T-helper 9 cell (primary cell): Measurements from ENCODE around the gene DRICH1.
"Not testable (repeated sequence)": the region's sequence is repeated elsewhere in the genome, so short reads cannot be mapped to it uniquely, and the experiment has no call there.

Experiments used
- DNase-seq: peaks from one replicate; pipeline ENCODE4 v3.0.0-alpha.2; 2020

Gene DRICH1

GRCh38 chr22:23646526-23646925 lies 14.4 kb upstream of the DRICH1 start:
- DNase-seq, result not testable (repeated sequence)

GRCh38 chr22:23640206-23640605 lies 8.1 kb upstream of the DRICH1 start:
- not testable (repeated sequence) for DNase-seq

- DNase-seq, result no peak
Observed at GRCh38 chr22:23639661-23640060, 7.5 kb upstream of the DRICH1 start.

GRCh38 chr22:23638611-23639010 lies 6.5 kb upstream of the DRICH1 start:
- no peak for DNase-seq

GRCh38 chr22:23635291-23635690 lies 3.2 kb upstream of the DRICH1 start:
- not testable (repeated sequence) for DNase-seq

GRCh38 chr22:23628056-23628743 lies 3.9 kb downstream of the DRICH1 start:
- not testable (repeated sequence) for DNase-seq

GRCh38 chr22:23627401-23628055 lies 4.6 kb downstream of the DRICH1 start:
- DNase-seq, result peak; percentile 42

- no peak for DNase-seq
Observed at GRCh38 chr22:23626286-23626975, 5.7 kb downstream of the DRICH1 start.

GRCh38 chr22:23622634-23623033 lies 9.5 kb downstream of the DRICH1 start:
- no peak for DNase-seq

- not testable (repeated sequence) for DNase-seq
Observed at GRCh38 chr22:23621916-23622315, 10.2 kb downstream of the DRICH1 start.

GRCh38 chr22:23621082-23621780 lies 10.9 kb downstream of the DRICH1 start:
- DNase-seq, result no peak

- no peak for DNase-seq
Observed at GRCh38 chr22:23613193-23613972, 18.7 kb downstream of the DRICH1 start.

GRCh38 chr22:23609983-23610781 lies 21.9 kb downstream of the DRICH1 start:
- no peak for DNase-seq

GRCh38 chr22:23608583-23608982 lies 23.5 kb downstream of the DRICH1 start:
- DNase-seq, result no peak

GRCh38 chr22:23606204-23607131 lies 25.7 kb downstream of the DRICH1 start:
- DNase-seq, result no peak

GRCh38 chr22:23604939-23605712 lies 27.0 kb downstream of the DRICH1 start:
- no peak for DNase-seq

- DNase-seq, result no peak
Observed at GRCh38 chr22:23603266-23603665, 28.9 kb downstream of the DRICH1 start.

GRCh38 chr22:23598805-23599518 lies 33.2 kb downstream of the DRICH1 start:
- no peak for DNase-seq
